Mesenchymal stem cell (in vitro differentiated cells and primary cell): ENCODE data around the gene STRC. TPM values are rescaled to one million over a fixed set of nuclear protein-coding genes. Genes with fewer than 3 reads are reported as not detected.
"Not testable (repeated sequence)": the region's sequence is repeated elsewhere in the genome, so short reads cannot be mapped to it uniquely, and the experiment has no call there.

Experiments used
- DNase-seq: peaks from one replicate; pipeline ENCODE4 v3.0.0-alpha.2; 2013
- H2AFZ ChIP-seq: one replicate; pipeline ENCODE4 v1.6.1; 2013; ENCODE audit warnings: low read depth, mild to moderate bottlenecking, control low read depth, inconsistent platforms, low read length, moderate library complexity
- H2AK5ac ChIP-seq: 2 replicates; pipeline ENCODE4 v1.6.1; 2013; ENCODE audit warnings: low read length, moderate library complexity, mild to moderate bottlenecking, inconsistent platforms; ENCODE audit not compliant: severe bottlenecking
- H2BK120ac ChIP-seq: one replicate; pipeline ENCODE4 v1.6.1; 2013; ENCODE audit warnings: low read depth, mild to moderate bottlenecking, inconsistent platforms, low read length, moderate library complexity
- H2BK12ac ChIP-seq, 2 experiments: one replicate each; pipeline ENCODE4 v1.6.1; 2013; ENCODE audit warnings: inconsistent platforms in 2 of 2, low read length in 2 of 2, mild to moderate bottlenecking in 2 of 2, moderate library complexity in 2 of 2, control low read depth in 1 of 2
- H2BK15ac ChIP-seq: one replicate; pipeline ENCODE4 v1.6.1; 2013; ENCODE audit warnings: mild to moderate bottlenecking, low read depth, inconsistent platforms; ENCODE audit not compliant: poor library complexity, severe bottlenecking
- H2BK5ac ChIP-seq: 2 replicates; pipeline ENCODE4 v1.6.1; 2013; ENCODE audit warnings: low read depth, mild to moderate bottlenecking, low read length, control low read depth, inconsistent platforms; ENCODE audit not compliant: poor library complexity, severe bottlenecking
- H3K14ac ChIP-seq, 2 experiments: one replicate each; pipeline ENCODE4 v1.6.1; 2013; ENCODE audit warnings: inconsistent platforms in 2 of 2, low read length in 2 of 2, control low read depth in 1 of 2, mild to moderate bottlenecking in 1 of 2, moderate library complexity in 1 of 2
- H3K18ac ChIP-seq, 2 experiments: one replicate each; pipeline ENCODE4 v1.6.1; 2013; ENCODE audit warnings: inconsistent platforms in 2 of 2, low read length in 2 of 2, control low read depth in 1 of 2, low read depth in 1 of 2, mild to moderate bottlenecking in 1 of 2
- H3K23ac ChIP-seq, 2 experiments: one replicate each; pipeline ENCODE4 v1.6.1; 2013; ENCODE audit warnings: inconsistent platforms in 2 of 2, low read length in 2 of 2, mild to moderate bottlenecking in 2 of 2, moderate library complexity in 2 of 2, control low read depth in 1 of 2
- H3K27ac ChIP-seq: 2 replicates; pipeline ENCODE4 v1.5.1; 2013; ENCODE audit warnings: mild to moderate bottlenecking, moderate library complexity, low read length, control low read depth, inconsistent platforms; ENCODE audit not compliant: poor library complexity, severe bottlenecking
- H3K27me3 ChIP-seq, 2 experiments: 2 replicates each; pipeline versions ENCODE4 v1.6.1 to v1.7.0; 2013; ENCODE audit warnings: low read length in 2 of 2, mild to moderate bottlenecking in 2 of 2, moderate library complexity in 2 of 2, control low read depth in 1 of 2, inconsistent platforms in 1 of 2; ENCODE audit not compliant: control insufficient read depth in 1 of 2, insufficient read depth in 1 of 2
- H3K36me3 ChIP-seq, 2 experiments: 2 replicates each; pipeline versions ENCODE4 v1.6.1 to v1.7.0; 2013; ENCODE audit warnings: low read length in 2 of 2, control low read depth in 1 of 2, inconsistent platforms in 1 of 2, low read depth in 1 of 2, mild to moderate bottlenecking in 1 of 2; ENCODE audit not compliant: insufficient read depth in 2 of 2, control insufficient read depth in 1 of 2
- H3K4ac ChIP-seq, 2 experiments: one replicate each; pipeline ENCODE4 v1.6.1; 2013; ENCODE audit warnings: inconsistent platforms in 2 of 2, low read length in 2 of 2, mild to moderate bottlenecking in 2 of 2, moderate library complexity in 2 of 2, control low read depth in 1 of 2, low read depth in 1 of 2
- H3K4me1 ChIP-seq: 2 replicates; pipeline ENCODE4 v1.6.1; 2013; ENCODE audit warnings: low read depth, low read length, control low read depth; ENCODE audit not compliant: control insufficient read depth, insufficient read depth
- H3K4me2 ChIP-seq: 2 replicates; pipeline ENCODE4 v1.6.1; 2013; ENCODE audit warnings: low read length, mild to moderate bottlenecking, inconsistent platforms; ENCODE audit not compliant: poor library complexity, severe bottlenecking
- H3K4me3 ChIP-seq, 2 experiments: 2 replicates each; pipeline versions ENCODE4 v1.5.1 to v1.7.0; 2013; ENCODE audit warnings: low read length in 2 of 2, mild to moderate bottlenecking in 2 of 2, control low read depth in 1 of 2, low read depth in 1 of 2; ENCODE audit not compliant: insufficient read depth in 1 of 2
- H3K79me1 ChIP-seq: replicated peaks from 2 replicates; pipeline ENCODE4 v1.6.1; 2013; ENCODE audit warnings: mild to moderate bottlenecking, control low read depth, low read length, inconsistent platforms; ENCODE audit not compliant: poor library complexity, severe bottlenecking
- H3K9ac ChIP-seq: 2 replicates; pipeline ENCODE4 v1.7.0; 2013; ENCODE audit warnings: mild to moderate bottlenecking, low read length, moderate library complexity
- H3K9me3 ChIP-seq: 2 replicates; pipeline ENCODE4 v1.7.0; 2013; ENCODE audit warnings: mild to moderate bottlenecking, low read length; ENCODE audit not compliant: control insufficient read depth
- H4K8ac ChIP-seq: one replicate; pipeline ENCODE4 v1.6.1; 2013; ENCODE audit warnings: inconsistent platforms, mild to moderate bottlenecking, low read length, moderate library complexity
- H4K91ac ChIP-seq: one replicate; pipeline ENCODE4 v1.6.1; 2013; ENCODE audit warnings: mild to moderate bottlenecking, low read length, inconsistent platforms
- WGBS: methylation state at CpG from one replicate; pipeline ENCODE4 v1.1.7; 2013; ENCODE audit warnings: mixed read lengths; 5-methylcytosine and 5-hydroxymethylcytosine counted together
- polyA plus RNA-seq, 2 experiments: library from polyadenylated mRNA; stranded (reverse); fragments of 200-250 nt; gene quantifications; one replicate each; pipeline ENCODE4 v1.2.3, GENCODE V29; 2013

The STRC gene
- polyA plus RNA-seq (2013, experiment 1 of 2): 0.03 TPM
- 0.05 TPM for polyA plus RNA-seq (2013, experiment 2 of 2)

GRCh38 chr15:43618700-43619099 lies at the start of gene STRC:
Gene STRC (minus strand): TSS chr15:43618800. CDS start chr15:43618722, 78 bp downstream.
- H3K4me1 ChIP-seq, H3K36me3 ChIP-seq, H3K27me3 ChIP-seq, H2BK5ac ChIP-seq, H4K91ac ChIP-seq, H2BK12ac ChIP-seq, H3K27ac ChIP-seq, H3K9ac ChIP-seq, H3K4me3 ChIP-seq, H3K4ac ChIP-seq, H4K8ac ChIP-seq, H3K18ac ChIP-seq, H2BK120ac ChIP-seq, H3K9me3 ChIP-seq, H2AK5ac ChIP-seq, H2AFZ ChIP-seq, H3K23ac ChIP-seq, H3K4me2 ChIP-seq, H2BK15ac ChIP-seq, H3K14ac ChIP-seq, H3K79me1 ChIP-seq, DNase-seq: not testable (repeated sequence)
- no CpG with 5 or more reads among the region's 2 CpGs for WGBS

DNA sequence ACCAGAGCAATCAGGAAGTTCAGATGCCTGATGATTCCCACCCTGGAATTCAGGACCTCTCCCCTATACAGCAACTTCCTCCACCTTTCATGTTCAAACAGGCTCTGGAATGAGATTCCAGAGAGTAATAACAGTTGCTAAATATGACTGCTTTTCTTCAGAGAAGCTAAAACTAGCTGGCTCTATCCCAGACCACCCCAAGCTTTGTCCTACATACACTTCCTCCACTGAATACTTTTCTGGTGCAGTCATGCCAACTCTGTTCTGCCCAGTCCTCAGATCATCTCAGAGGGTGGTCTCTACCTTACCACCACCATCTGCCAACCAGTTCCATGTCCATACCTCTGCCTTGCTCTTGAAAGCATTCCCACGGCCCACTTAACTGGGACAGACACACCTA lies 47.6 kb upstream of the STRC start:
- H3K4me2 ChIP-seq, H2AFZ ChIP-seq, H3K9me3 ChIP-seq, H2BK12ac ChIP-seq, H3K14ac ChIP-seq, H4K91ac ChIP-seq, H3K4me1 ChIP-seq, H3K18ac ChIP-seq, H4K8ac ChIP-seq, H3K79me1 ChIP-seq, H3K9ac ChIP-seq, DNase-seq, H3K27ac ChIP-seq, H2BK5ac ChIP-seq, H2BK15ac ChIP-seq, H3K27me3 ChIP-seq, H3K36me3 ChIP-seq, H3K4ac ChIP-seq, H2AK5ac ChIP-seq, H3K23ac ChIP-seq, H2BK120ac ChIP-seq, H3K4me3 ChIP-seq: not testable (repeated sequence)
- no CpG with 5 or more reads among the region's 1 CpG for WGBS

- no CpG with 5 or more reads among the region's 8 CpGs for WGBS
- not testable (repeated sequence) for H3K9me3 ChIP-seq, DNase-seq, H3K27me3 ChIP-seq, H2BK5ac ChIP-seq, H3K79me1 ChIP-seq, H3K23ac ChIP-seq, H4K91ac ChIP-seq, H3K27ac ChIP-seq, H3K4me2 ChIP-seq, H3K4me1 ChIP-seq, H4K8ac ChIP-seq, H2AFZ ChIP-seq, H2BK12ac ChIP-seq, H2AK5ac ChIP-seq, H3K4ac ChIP-seq, H3K14ac ChIP-seq, H2BK15ac ChIP-seq, H3K4me3 ChIP-seq, H3K18ac ChIP-seq, H2BK120ac ChIP-seq, H3K36me3 ChIP-seq, H3K9ac ChIP-seq
These were observed 44.7 kb upstream of the STRC start for GRCh38 chr15:43663333-43663732.

DNA sequence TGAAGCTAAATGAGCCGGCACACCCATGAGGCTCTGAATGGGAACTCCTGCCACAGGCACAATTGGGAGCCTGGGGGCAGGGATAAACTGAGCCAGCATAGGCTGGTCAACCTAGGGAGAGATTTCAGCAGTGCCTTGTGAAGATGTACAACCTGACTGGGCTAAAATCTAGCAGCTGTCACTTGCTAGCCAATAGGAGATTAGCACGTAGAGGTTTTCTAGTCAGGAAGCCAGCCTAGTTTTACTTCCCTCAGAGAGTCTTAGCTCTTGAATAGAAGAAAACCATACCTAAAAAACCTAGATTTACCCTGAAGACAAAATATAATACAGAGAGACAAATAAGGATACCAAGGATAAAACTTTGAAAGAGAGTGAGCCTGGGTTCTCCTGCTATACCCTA lies 43.7 kb upstream of the STRC start:
- H3K14ac ChIP-seq, H3K27ac ChIP-seq, H2BK120ac ChIP-seq, H3K4ac ChIP-seq, DNase-seq, H2BK12ac ChIP-seq, H2BK15ac ChIP-seq, H3K4me2 ChIP-seq, H3K27me3 ChIP-seq, H4K91ac ChIP-seq, H2AK5ac ChIP-seq, H3K36me3 ChIP-seq, H3K9me3 ChIP-seq, H3K9ac ChIP-seq, H3K23ac ChIP-seq, H3K79me1 ChIP-seq, H3K4me1 ChIP-seq, H2AFZ ChIP-seq, H4K8ac ChIP-seq, H2BK5ac ChIP-seq, H3K18ac ChIP-seq, H3K4me3 ChIP-seq: not testable (repeated sequence)
- WGBS: no CpG with 5 or more reads among the region's 2 CpGs
